Measurements from ENCODE around the gene ALDH1L2. TPM values are rescaled to one million over a fixed set of nuclear protein-coding genes. Genes with fewer than 3 reads are reported as not detected.

ALDH1L2 gene
- total RNA-seq: 10 to 100 TPM in 1 of 4 donors, 1 to 10 TPM in 2, under 1 TPM in 1; 0.77 to 21.4 (median 3.0) TPM

- H3K36me3 ChIP-seq: no peaks in the 10 kb centered on the region
- TF ChIP-seq POLR2A (IDR thresholded peaks at IDR 0.05): peak in 1 of 2 donors; percentile 31
- no peak for TF ChIP-seq CTCF (IDR thresholded peaks at IDR 0.05)
- intact Hi-C loops (cut with DNase I; ENCODE audit: low total_unique reads): no loop called here
- H3K4me1 ChIP-seq: no peaks in the 10 kb centered on the region
- no peaks in the 10 kb centered on the region for H3K9me3 ChIP-seq
- peak within 1 kb of the TSS; percentile 28 to 41 for H3K27ac ChIP-seq
- H3K27me3 ChIP-seq: no peaks in the 10 kb centered on the region
- peak within 1 kb of the TSS; percentile 48 to 51 for H3K4me3 ChIP-seq
- peak; percentile 81 to 84 for DNase-seq
Measured at GRCh38 chr12:105084251-105085250, at the start of gene ALDH1L2. Gene ALDH1L2 (minus strand): TSS chr12:105084458. CDS start chr12:105084436, 22 bp downstream.

GRCh38 chr12:105120551-105120950, 36.3 kb upstream of the ALDH1L2 start:
- Histone ChIP-seq H3K36me3 (no peaks in the 10 kb centered on the region), H3K9me3 (no peaks in the 10 kb centered on the region), H3K27ac (no peak overlapping the region), H3K4me1 (no peaks in the 10 kb centered on the region), H3K4me3 (no peak overlapping the region), H3K27me3 (no peaks in the 10 kb centered on the region)
- intact Hi-C loops (cut with DNase I; ENCODE audit: low total_unique reads): no loop called here
- DNase-seq: no peak
- TF ChIP-seq CTCF (IDR thresholded peaks at IDR 0.05) (no peak), POLR2A (IDR thresholded peaks at IDR 0.05) (no peak)

GRCh38 chr12:105116969-105117368, 32.7 kb upstream of the ALDH1L2 start:
- H3K36me3 ChIP-seq: no peaks in the 10 kb centered on the region
- no peak overlapping the region for H3K4me3 ChIP-seq
- no peaks in the 10 kb centered on the region for H3K4me1 ChIP-seq
- no peaks in the 10 kb centered on the region for H3K27me3 ChIP-seq
- no peak for TF ChIP-seq POLR2A (IDR thresholded peaks at IDR 0.05)
- TF ChIP-seq CTCF (IDR thresholded peaks at IDR 0.05): no peak
- H3K9me3 ChIP-seq: no peaks in the 10 kb centered on the region
- DNase-seq: no peak
- H3K27ac ChIP-seq: no peak overlapping the region
- intact Hi-C loops (cut with DNase I; ENCODE audit: low total_unique reads): no loop called here

GRCh38 chr12:105113094-105113493, 28.8 kb upstream of the ALDH1L2 start:
- H3K36me3 ChIP-seq: no peaks in the 10 kb centered on the region
- intact Hi-C loops (cut with DNase I; ENCODE audit: low total_unique reads): no loop called here
- TF ChIP-seq POLR2A (IDR thresholded peaks at IDR 0.05) (no peak), CTCF (IDR thresholded peaks at IDR 0.05) (no peak)
- no peaks in the 10 kb centered on the region for H3K9me3 ChIP-seq
- H3K27ac ChIP-seq: no peak overlapping the region
- H3K4me3 ChIP-seq: no peak overlapping the region
- DNase-seq: no peak
- no peaks in the 10 kb centered on the region for H3K4me1 ChIP-seq
- H3K27me3 ChIP-seq: no peaks in the 10 kb centered on the region

GRCh38 chr12:105110851-105111250, 26.6 kb upstream of the ALDH1L2 start:
- no peak for TF ChIP-seq POLR2A (IDR thresholded peaks at IDR 0.05)
- no peak for TF ChIP-seq CTCF (IDR thresholded peaks at IDR 0.05)
- Histone ChIP-seq H3K4me3 (no peak overlapping the region), H3K27ac (no peak overlapping the region), H3K4me1 (no peaks in the 10 kb centered on the region), H3K9me3 (no peaks in the 10 kb centered on the region), H3K27me3 (no peaks in the 10 kb centered on the region), H3K36me3 (no peaks in the 10 kb centered on the region)
- DNase-seq: no peak
- intact Hi-C loops (cut with DNase I; ENCODE audit: low total_unique reads): no loop called here
